Breast epithelium (tissue), 4 donors: ENCODE results near the gene PPP4R1. TPM values are rescaled to one million over a fixed set of nuclear protein-coding genes. Genes with fewer than 3 reads are reported as not detected.
"Not testable (repeated sequence)": the region's sequence is repeated elsewhere in the genome, so short reads cannot be mapped to it uniquely, and the experiment has no call there.

Experiments
- DNase-seq, 2 donors: peaks; one replicate each; pipeline ENCODE4 v3.0.0-alpha.2; 2019; ENCODE audit warnings: low spot score in 2 of 2
- H3K27ac ChIP-seq, 2 donors: fragments of 200-600 bp; sonication (generic) in 1 of 2; one replicate each; pipeline ENCODE4 v1.5.1; 2016 to 2019; ENCODE audit warnings: mild to moderate bottlenecking in 1 of 2
- H3K27me3 ChIP-seq, 2 donors: fragments of 200-600 bp; sonication (generic) in 1 of 2; one replicate each; pipeline versions ENCODE4 v1.5.1 to v1.6.0; 2017 to 2019; ENCODE audit warnings: control low read depth in 1 of 2, mild to moderate bottlenecking in 1 of 2
- H3K36me3 ChIP-seq: fragments of 200-600 bp; one replicate; pipeline ENCODE4 v1.5.1; 2019
- H3K4me1 ChIP-seq, 2 donors: fragments of 200-600 bp; sonication (generic); one replicate each; pipeline ENCODE4 v1.5.1; 2016 to 2019; ENCODE audit warnings: control low read depth in 1 of 2
- H3K4me3 ChIP-seq, 3 donors: fragments of 200-600 bp; sonication (generic); 1 replicate in 2 of 3; 2 replicates in 1 of 3; pipeline ENCODE4 v1.5.1; 2016 to 2019; ENCODE audit warnings: mild to moderate bottlenecking in 3 of 3, moderate library complexity in 2 of 3
- H3K9me3 ChIP-seq, 2 donors: fragments of 200-600 bp; sonication (generic) in 1 of 2; one replicate each; pipeline ENCODE4 v1.5.1; 2016 to 2019; ENCODE audit warnings: control low read depth in 1 of 2
- CTCF ChIP-seq, 3 donors: fragments of 450-650 bp; IDR thresholded peaks; one replicate each; pipeline ENCODE4 v1.5.1; 2016 to 2017; ENCODE audit warnings: antibody characterized with exemption in 3 of 3, mild to moderate bottlenecking in 3 of 3, moderate library complexity in 3 of 3
- POLR2A ChIP-seq: fragments of 450-650 bp; IDR thresholded peaks from one replicate; pipeline ENCODE4 v1.6.1; 2016; ENCODE audit warnings: antibody characterized with exemption, mild to moderate bottlenecking, moderate library complexity
- POLR2AphosphoS5 ChIP-seq, 3 donors: sonication (generic); formaldehyde crosslinking; IDR thresholded peaks; one replicate each; pipeline ENCODE4 v1.6.1; 2017; ENCODE audit warnings: antibody characterized with exemption in 3 of 3
- intact Hi-C: fragments of 100-400 bp; cut with DNase I; formaldehyde crosslinking; loops from one replicate; pipeline ENCODE4 v1.15.1; 2023; ENCODE audit warnings: low total_unique reads
- total RNA-seq, 3 donors: library from RNA; depleted of rRNA; stranded (reverse); fragments of >200 nt; gene quantifications; one replicate each; pipeline ENCODE4 v1.1.0, GENCODE V29; 2016

The PPP4R1 gene
- total RNA-seq, 3 donors from 2014 or later: 66.7 to 139 (median 93.4) TPM

- Histone ChIP-seq H3K27ac (peak overlapping the region in 1 of 2 donors; percentile 98), H3K27me3 (no peaks in the 10 kb centered on the region), H3K4me3 (peak overlapping the region in 2 of 3 donors; percentile 88 to 97), H3K9me3 (no peaks in the 10 kb centered on the region), H3K36me3 (no peaks in the 10 kb centered on the region), H3K4me1 (peaks cover 0 to 6% of the 10 kb centered on the region in 2 donors)
- DNase-seq: peak in 1 of 2 donors; percentile 43
- TF ChIP-seq POLR2A: no peak
- TF ChIP-seq CTCF (IDR thresholded peaks at IDR 0.05): peak; percentile 39 to 62 (median 62)
- intact Hi-C loops: no loop called here
Measured at GRCh38 chr18:9612215-9612830, 2.0 kb downstream of the PPP4R1 start.

- no peak overlapping the region for H3K27ac ChIP-seq
- H3K36me3 ChIP-seq: no peaks in the 10 kb centered on the region
- TF ChIP-seq CTCF (IDR thresholded peaks at IDR 0.05) (no peak), POLR2AphosphoS5 (IDR thresholded peaks at IDR 0.05) (no peak)
- H3K9me3 ChIP-seq: no peaks in the 10 kb centered on the region
- DNase-seq: no peak
- H3K27me3 ChIP-seq: no peaks in the 10 kb centered on the region
- peaks cover 0 to 6% of the 10 kb centered on the region in 2 donors for H3K4me1 ChIP-seq
- no peak overlapping the region for H3K4me3 ChIP-seq
- intact Hi-C loops: no loop called here
Measured at GRCh38 chr18:9609190-9609589, 5.2 kb downstream of the PPP4R1 start.

GRCh38 chr18:9608728-9609127 lies 5.6 kb downstream of the PPP4R1 start:
- Histone ChIP-seq H3K9me3 (no peaks in the 10 kb centered on the region), H3K4me1 (peaks cover 0 to 6% of the 10 kb centered on the region in 2 donors), H3K27me3 (no peaks in the 10 kb centered on the region), H3K27ac (no peak overlapping the region), H3K4me3 (no peak overlapping the region), H3K36me3 (no peaks in the 10 kb centered on the region)
- no peak for DNase-seq
- TF ChIP-seq POLR2AphosphoS5 (IDR thresholded peaks at IDR 0.05) (no peak), CTCF (IDR thresholded peaks at IDR 0.05) (no peak), POLR2A (no peak)
- intact Hi-C loops: no loop called here

- intact Hi-C loops: no loop called here
- Histone ChIP-seq H3K27ac (no peak overlapping the region), H3K36me3 (no peaks in the 10 kb centered on the region), H3K9me3 (no peaks in the 10 kb centered on the region), H3K27me3 (no peaks in the 10 kb centered on the region), H3K4me1 (peaks cover 0 to 6% of the 10 kb centered on the region in 2 donors), H3K4me3 (no peak overlapping the region)
- no peak for TF ChIP-seq CTCF (IDR thresholded peaks at IDR 0.05)
- no peak for DNase-seq
Measured at GRCh38 chr18:9608298-9608697, 6.1 kb downstream of the PPP4R1 start.

GRCh38 chr18:9607111-9607510 lies 7.2 kb downstream of the PPP4R1 start:
- H3K9me3 ChIP-seq, H3K36me3 ChIP-seq, H3K4me3 ChIP-seq, H3K27me3 ChIP-seq, intact Hi-C loops, H3K27ac ChIP-seq, H3K4me1 ChIP-seq, DNase-seq: not testable (repeated sequence)

- Histone ChIP-seq H3K36me3 (no peaks in the 10 kb centered on the region), H3K9me3 (peaks cover 2 to 8% of the 10 kb centered on the region in 2 donors), H3K27ac (no peak overlapping the region), H3K4me3 (no peak overlapping the region), H3K4me1 (no peaks in the 10 kb centered on the region), H3K27me3 (no peaks in the 10 kb centered on the region)
- DNase-seq: no peak
- intact Hi-C loops: no loop called here
- TF ChIP-seq POLR2AphosphoS5 (IDR thresholded peaks at IDR 0.05) (no peak), CTCF (IDR thresholded peaks at IDR 0.05) (no peak), POLR2A (no peak)
Measured at GRCh38 chr18:9606039-9606438, 8.3 kb downstream of the PPP4R1 start.
